DMS114 treated with DMSO at 0.1 percent for 48 hours (cell line): ENCODE measurements around the gene CYTH3.

Source experiments
- DNase-seq: peaks from one replicate; lab custom pipeline; 2025; ENCODE audit not compliant: unreplicated experiment; lab: John Stamatoyannopoulos, UW

The CYTH3 gene

GRCh38 chr7:6258440-6259182 is 13.8 kb downstream of the CYTH3 start:
- no peak for DNase-seq

DNA sequence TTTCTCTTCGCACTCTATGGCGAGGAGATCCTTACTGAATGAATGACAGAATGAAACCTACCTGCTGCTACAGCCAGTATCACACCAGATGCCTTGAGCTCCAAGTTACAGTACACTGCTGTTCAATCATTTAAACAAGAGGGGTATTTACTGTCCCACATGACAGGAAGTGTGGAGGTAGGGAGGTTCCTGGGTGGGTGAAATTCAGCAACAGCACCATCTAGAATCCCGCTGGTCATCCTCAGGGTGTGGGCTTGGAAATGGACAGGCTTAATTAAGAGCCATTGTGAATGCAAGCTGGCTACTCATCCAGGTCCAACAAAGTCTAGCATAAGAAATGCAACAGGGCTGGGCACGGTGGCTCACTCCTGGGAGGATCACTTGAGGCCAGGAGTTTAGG is 14.7 kb downstream of the CYTH3 start:
- no peak for DNase-seq

GRCh38 chr7:6256677-6257535 is 15.5 kb downstream of the CYTH3 start:
- no peak for DNase-seq

DNA sequence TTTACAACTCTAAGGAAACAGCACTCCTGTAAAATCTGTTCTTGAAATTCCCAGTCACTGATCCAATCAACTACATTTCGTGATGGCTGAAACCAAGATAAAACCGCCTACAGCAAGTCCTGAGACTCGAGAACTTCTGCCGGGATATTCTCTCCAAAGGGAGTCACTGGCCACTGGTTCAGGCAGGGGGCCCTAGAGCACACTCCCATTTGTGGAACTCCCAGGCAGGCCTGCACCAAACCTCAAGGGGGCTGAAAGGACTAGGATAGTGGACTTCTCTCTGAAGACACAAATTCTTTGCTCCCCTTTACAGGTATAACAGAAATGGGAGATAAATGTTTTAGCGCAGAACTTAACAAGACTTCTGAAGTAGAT is 16.3 kb downstream of the CYTH3 start:
- DNase-seq: no peak

- no peak for DNase-seq
Observed at GRCh38 chr7:6254866-6255265, 17.6 kb downstream of the CYTH3 start.

DNA sequence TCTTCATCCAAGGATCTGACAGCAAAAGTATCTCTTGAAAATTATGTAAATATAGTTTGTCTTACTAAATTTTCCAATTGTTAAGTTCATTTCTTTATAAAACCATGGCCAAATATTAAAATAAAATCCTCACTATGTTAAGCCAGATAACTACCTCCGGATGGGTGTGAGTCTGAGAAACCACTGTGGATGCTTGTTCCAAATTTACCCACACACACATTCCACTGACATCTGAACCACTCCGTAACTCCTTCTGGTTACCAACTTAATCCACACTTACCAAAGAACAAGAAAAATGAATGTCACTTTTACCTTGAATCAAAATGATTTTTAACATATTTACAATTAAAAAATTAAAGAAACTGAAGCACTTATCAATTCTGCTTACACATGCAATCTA is 19.7 kb downstream of the CYTH3 start:
- DNase-seq: no peak

DNA sequence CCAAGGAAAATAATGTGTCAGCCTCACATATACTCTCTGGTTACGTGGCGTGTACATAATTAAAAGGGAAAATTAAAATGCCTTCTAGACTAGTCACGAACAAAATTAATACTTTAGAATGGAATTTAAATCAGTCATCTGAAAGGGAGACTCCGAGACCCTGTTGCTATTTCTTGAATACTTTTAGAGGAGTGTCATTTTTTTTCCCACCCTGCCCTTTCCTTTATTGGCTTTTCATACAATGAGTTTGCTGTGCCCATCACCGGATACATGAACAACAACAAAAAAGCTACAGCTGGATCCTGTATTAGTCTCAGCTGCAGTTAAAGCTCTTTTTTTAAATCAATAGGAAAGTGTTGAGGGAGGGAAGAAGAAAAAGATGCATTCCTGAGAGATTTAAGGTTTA is 20.1 kb downstream of the CYTH3 start:
- no peak for DNase-seq

DNA sequence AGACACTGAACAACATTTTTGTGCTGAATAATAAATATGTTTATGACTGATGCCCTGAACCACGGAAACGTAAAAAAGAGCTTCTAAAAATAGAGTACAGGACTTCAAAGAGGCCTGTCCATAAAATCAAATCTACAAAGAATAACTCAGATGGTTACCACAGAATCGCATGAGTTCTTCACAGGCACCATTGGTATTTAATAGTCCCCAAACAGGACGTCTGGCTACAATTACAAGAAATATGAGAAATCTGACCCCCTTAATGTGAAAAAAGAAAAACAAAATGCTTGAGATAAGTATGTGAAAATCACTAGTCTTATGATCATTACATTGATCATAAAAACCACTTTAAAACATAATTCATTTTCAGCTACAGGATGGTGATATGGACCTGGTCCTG is 20.8 kb downstream of the CYTH3 start:
- no peak for DNase-seq

DNA sequence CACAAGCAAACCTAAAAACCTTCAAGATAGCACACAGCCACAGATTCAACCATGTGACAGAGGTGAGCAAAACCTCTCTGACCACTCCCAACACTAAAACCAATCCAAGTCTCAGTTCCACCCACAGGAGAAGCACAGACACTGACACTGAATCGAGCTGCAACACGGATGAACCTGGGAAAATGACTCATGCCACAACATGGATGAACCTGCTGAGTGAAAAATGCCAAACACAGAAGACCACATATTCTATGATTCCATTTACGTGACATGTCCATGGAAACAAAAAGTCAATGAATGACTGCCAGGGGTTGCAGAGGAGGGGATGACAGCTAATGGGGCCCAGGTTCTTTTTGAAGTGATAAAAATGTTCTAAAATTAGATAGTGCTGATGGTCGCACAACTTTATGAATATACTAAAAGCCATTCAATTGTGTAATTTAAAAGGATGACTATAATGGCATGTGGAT is 22.0 kb downstream of the CYTH3 start:
- no peak for DNase-seq

DNA sequence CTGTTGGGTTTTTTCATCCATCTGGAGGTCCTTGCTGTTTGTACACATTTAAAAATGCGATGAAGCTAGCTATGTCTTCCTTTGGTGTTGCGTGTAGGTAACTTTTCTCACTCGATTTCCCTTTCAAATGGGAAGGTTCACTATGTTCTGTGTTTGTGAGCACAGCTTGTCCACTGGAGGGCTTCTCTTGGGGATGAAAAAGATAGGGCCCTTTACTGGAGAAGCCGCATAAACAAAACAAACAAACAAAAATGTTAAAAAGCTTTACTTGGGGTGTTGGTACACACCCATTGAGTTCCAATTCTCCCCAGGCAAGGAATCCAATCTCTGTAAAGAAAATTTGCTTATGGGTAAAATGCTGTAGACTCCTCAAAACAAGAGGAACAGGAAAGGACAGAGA is 23.4 kb downstream of the CYTH3 start:
- DNase-seq: no peak

- DNase-seq: no peak
Observed at GRCh38 chr7:6248581-6248980, 23.8 kb downstream of the CYTH3 start.

GRCh38 chr7:6246251-6246917 is 26.0 kb downstream of the CYTH3 start:
- DNase-seq: no peak

GRCh38 chr7:6244021-6244420 is 28.4 kb downstream of the CYTH3 start:
- DNase-seq: no peak

- DNase-seq: no peak
Observed at GRCh38 chr7:6243168-6243567, 29.3 kb downstream of the CYTH3 start.

GRCh38 chr7:6242561-6242960 is 29.9 kb downstream of the CYTH3 start:
- DNase-seq: no peak

GRCh38 chr7:6241607-6241973 is 30.8 kb downstream of the CYTH3 start:
- no peak for DNase-seq

- no peak for DNase-seq
Observed at GRCh38 chr7:6238309-6238925, 34.0 kb downstream of the CYTH3 start.

GRCh38 chr7:6237730-6238129 is 34.7 kb downstream of the CYTH3 start:
- DNase-seq: no peak

DNA sequence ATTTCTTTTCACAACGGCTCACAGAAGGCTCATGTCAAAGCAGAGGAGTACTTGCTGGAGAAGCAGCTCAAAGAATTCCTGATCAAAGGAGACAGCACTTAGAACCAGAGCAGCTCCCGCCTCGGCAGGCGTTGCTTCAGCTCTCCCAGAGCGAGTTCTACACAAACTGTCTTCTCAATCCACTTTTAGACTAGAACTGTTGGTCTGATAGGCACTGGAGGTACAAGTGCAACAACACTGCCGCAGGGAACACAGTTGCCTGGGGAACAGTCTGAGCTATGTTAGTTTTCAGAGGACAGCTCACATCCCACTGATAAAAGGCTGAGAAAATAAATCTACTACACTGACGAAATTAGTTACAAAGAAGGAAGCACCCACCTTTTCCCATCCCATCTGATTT is 35.4 kb downstream of the CYTH3 start:
- no peak for DNase-seq

DNA sequence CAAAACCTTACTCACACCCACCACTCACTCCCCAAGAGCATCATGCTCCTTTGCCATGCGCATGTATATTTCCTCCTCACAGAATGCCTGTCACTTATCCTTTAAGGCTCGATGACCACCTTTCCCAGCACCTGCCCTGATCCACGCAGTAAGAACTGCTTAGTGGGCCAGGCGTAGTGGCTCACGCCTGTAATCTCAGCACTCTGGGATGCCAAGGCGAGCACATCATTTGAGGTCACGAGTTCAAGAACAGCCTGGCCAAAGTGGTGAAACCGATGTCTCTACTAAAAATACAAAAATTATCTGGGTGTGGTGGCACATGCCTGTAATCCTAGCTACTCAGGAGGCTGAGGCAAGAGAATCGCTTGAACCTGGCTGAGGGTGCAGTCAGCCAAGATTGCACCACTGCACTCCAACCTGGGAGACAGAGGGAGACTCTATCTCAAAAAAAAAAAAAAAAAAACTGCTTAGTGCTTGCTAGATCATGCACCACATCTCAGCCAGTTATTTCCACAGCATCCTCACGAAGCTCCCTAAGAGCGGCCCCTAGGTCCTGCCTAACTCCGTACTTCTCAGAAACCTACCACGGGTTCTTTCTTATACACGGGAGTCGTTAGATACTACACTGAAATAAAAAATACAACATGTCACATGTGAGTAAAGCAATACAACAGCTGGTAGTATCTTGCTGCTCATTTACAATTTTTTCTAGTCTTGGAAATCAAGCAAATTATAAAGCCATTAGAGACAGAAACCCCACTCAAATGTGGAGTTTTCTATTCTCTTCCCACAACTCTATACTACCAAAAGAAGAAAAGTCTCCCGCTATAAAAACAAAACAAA is 37.2 kb downstream of the CYTH3 start:
- no peak for DNase-seq

GRCh38 chr7:6234384-6234783 is 38.0 kb downstream of the CYTH3 start:
- no peak for DNase-seq
